Prostate gland (tissue), 2 donors: Measurements from ENCODE around the gene MAFG.
"Not testable (repeated sequence)": the region's sequence is repeated elsewhere in the genome, so short reads cannot be mapped to it uniquely, and the experiment has no call there.

ENCODE experiments used
- POLR2AphosphoS5 ChIP-seq: sonication (generic); formaldehyde crosslinking; IDR thresholded peaks from one replicate; pipeline ENCODE4 v1.6.1; 2017; ENCODE audit warnings: antibody characterized with exemption
- TF ChIP-seq, protein P1 (sequence below), 4 experiments: fragments of 200-600 bp in 2 of 4; fragments of 450-650 bp in 2 of 4; sonication (generic) in 2 of 4; IDR thresholded peaks; 1 replicate in 3 of 4; 2 replicates in 1 of 4; pipeline ENCODE4 v1.5.1; 2016 to 2019; ENCODE audit warnings: antibody characterized with exemption in 4 of 4, mild to moderate bottlenecking in 2 of 4, moderate library complexity in 2 of 4

DNA sequence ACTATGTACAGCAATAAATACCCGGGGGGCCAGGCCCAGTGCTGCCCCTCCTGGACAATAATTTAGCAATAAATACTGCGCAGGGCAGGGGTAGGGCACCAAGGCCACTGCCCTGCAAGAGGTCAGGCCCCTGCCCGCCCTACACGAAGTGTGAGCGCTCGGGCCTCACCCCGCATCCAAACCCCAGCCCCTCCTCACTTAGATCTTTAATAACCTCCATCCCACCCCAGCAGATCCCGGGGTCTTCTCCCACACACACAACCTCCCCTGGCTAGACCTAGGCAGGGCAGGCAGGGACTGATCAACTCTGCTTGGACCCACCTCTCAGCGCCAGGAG is 9.2 kb downstream of the MAFG start:
- TF ChIP-seq, protein P1, sequence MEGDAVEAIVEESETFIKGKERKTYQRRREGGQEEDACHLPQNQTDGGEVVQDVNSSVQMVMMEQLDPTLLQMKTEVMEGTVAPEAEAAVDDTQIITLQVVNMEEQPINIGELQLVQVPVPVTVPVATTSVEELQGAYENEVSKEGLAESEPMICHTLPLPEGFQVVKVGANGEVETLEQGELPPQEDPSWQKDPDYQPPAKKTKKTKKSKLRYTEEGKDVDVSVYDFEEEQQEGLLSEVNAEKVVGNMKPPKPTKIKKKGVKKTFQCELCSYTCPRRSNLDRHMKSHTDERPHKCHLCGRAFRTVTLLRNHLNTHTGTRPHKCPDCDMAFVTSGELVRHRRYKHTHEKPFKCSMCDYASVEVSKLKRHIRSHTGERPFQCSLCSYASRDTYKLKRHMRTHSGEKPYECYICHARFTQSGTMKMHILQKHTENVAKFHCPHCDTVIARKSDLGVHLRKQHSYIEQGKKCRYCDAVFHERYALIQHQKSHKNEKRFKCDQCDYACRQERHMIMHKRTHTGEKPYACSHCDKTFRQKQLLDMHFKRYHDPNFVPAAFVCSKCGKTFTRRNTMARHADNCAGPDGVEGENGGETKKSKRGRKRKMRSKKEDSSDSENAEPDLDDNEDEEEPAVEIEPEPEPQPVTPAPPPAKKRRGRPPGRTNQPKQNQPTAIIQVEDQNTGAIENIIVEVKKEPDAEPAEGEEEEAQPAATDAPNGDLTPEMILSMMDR (IDR thresholded peaks at IDR 0.05), result not testable (repeated sequence)
- TF ChIP-seq POLR2AphosphoS5, result not testable (repeated sequence)
